Measurements from ENCODE around the gene MLIP. TPM values are rescaled to one million over a fixed set of nuclear protein-coding genes. Genes with fewer than 3 reads are reported as not detected.

Gene MLIP
- total and polyA plus RNA-seq, 2 of the 8 experiments (the other 6 are each of a cell fraction or from before 2014, with no cell fraction given): not detected

- ChIA-PET POLR2A (ENCODE audit: partially characterized antibody) (no interaction called here), CTCF (ENCODE audit: partially characterized antibody) (interaction anchor here (0.5 to 3.6 kb wide), 17 partner anchors 9 to 278 kb away, joined by 3 to 36 read pairs (median 4); no protein-coding TSS in a partner anchor)
- Histone ChIP-seq H2BK15ac (ENCODE audit: low read length) (no peak overlapping the region), H3K23ac (ENCODE audit: insufficient read length) (no peak overlapping the region), H2BK12ac (ENCODE audit: low read depth, low read length) (no peak overlapping the region), H2BK5ac (ENCODE audit: low read depth, low read length) (no peak overlapping the region), H4K5ac (ENCODE audit: insufficient read length, low read depth, low read length) (no peak overlapping the region), H4K91ac (replicated peaks; ENCODE audit: insufficient read length, low read length) (no peak overlapping the region), H3K27ac (ENCODE audit: low read depth, low read length) (no peak overlapping the region), H2BK20ac (ENCODE audit: low read length) (no peak overlapping the region), H3K9me3 (ENCODE audit: insufficient read depth in 2 of 2, low read depth in 1 of 2, low read length in 1 of 2) (no peaks in the 10 kb centered on the region), H3K56ac (replicated peaks; ENCODE audit: insufficient read length, low read depth, low read length) (no peak overlapping the region), H4K20me1 (replicated peaks in 1 of 2; ENCODE audit: control insufficient read depth in 1 of 2, insufficient read depth in 2 of 2, low read length in 2 of 2) (no peaks in the 10 kb centered on the region), H2AK5ac (ENCODE audit: low read depth, low read length) (no peak overlapping the region), H3K4me1 (replicated peaks in 1 of 4; ENCODE audit: control insufficient read depth in 3 of 4, insufficient read depth in 4 of 4, low read length in 3 of 4) (no peaks in the 10 kb centered on the region), H3K4me2 (ENCODE audit: insufficient read depth in 1 of 2, low read depth in 2 of 2, low read length in 2 of 2) (no peak overlapping the region), H3K9ac (replicated peaks in 1 of 4; ENCODE audit: extremely low read depth in 1 of 4, low read depth in 3 of 4, low read length in 3 of 4) (no peak overlapping the region), H3K4me3 (ENCODE audit: extremely low read depth in 1 of 4, insufficient read depth in 2 of 4, low read depth in 3 of 4, low read length in 4 of 4) (no peak overlapping the region), H3K79me2 (ENCODE audit: control insufficient read depth in 1 of 2, insufficient read depth in 2 of 2, low read length in 2 of 2) (no peaks in the 10 kb centered on the region), H3K18ac (ENCODE audit: extremely low read depth, low read length) (no peak overlapping the region), H3K27me3 (replicated peaks in 1 of 4; ENCODE audit: control insufficient read depth in 3 of 4, extremely low read depth in 1 of 4, insufficient read depth in 3 of 4, low read length in 3 of 4) (no peaks in the 10 kb centered on the region), H3K79me1 (ENCODE audit: low read depth, low read length) (no peaks in the 10 kb centered on the region), H2BK120ac (replicated peaks; ENCODE audit: low read depth, low read length) (no peak overlapping the region), H3K23me2 (ENCODE audit: low read depth, low read length) (no peaks in the 10 kb centered on the region), H3K14ac (ENCODE audit: insufficient read length) (no peak overlapping the region), H3K4ac (replicated peaks; ENCODE audit: insufficient read length, low read depth, low read length) (no peak overlapping the region), H3K36me3 (ENCODE audit: control insufficient read depth in 2 of 4, insufficient read depth in 4 of 4, low read length in 3 of 4) (no peaks in the 10 kb centered on the region), H2AFZ (ENCODE audit: low read length) (0 out of 2 replicates have a peak overlapping the region, but pooled peaks have one; percentile 34), H4K8ac (ENCODE audit: extremely low read depth, insufficient read depth, low read length) (no peak overlapping the region)
- 83% methylated on average over 2 of the region's 2 CpGs; no CpG with 5 or more reads in 1 of the 2 experiments for WGBS, 2 experiments (ENCODE audit: extremely low coverage in 1 of 2, insufficient coverage in 1 of 2, insufficient read length in 1 of 2, insufficient replicate concordance in 2 of 2, low coverage in 1 of 2, low lambda C conversion rate in 2 of 2, missing lambda C conversion rate in 1 of 2)
- no peak for FAIRE-seq
- TF ChIP-seq SP4 (IDR thresholded peaks at IDR 0.05; ENCODE audit: low read length): no peak
- TF ChIP-seq KDM5A (IDR thresholded peaks at IDR 0.05; ENCODE audit: low read length): no peak
- TF ChIP-seq ATF3 (IDR thresholded peaks at IDR 0.05; ENCODE audit: insufficient read depth, low read depth, low read length): no peak
- no peak for TF ChIP-seq SIRT6 (IDR thresholded peaks at IDR 0.05; ENCODE audit: low read length)
- no peak for TF ChIP-seq CEBPB (IDR thresholded peaks at IDR 0.05; ENCODE audit: low read depth, low read length)
- TF ChIP-seq CREB1 (IDR thresholded peaks at IDR 0.05): no peak
- TF ChIP-seq SIN3A (conservative IDR thresholded peaks at IDR 0.05 in 1 of 2, IDR thresholded peaks at IDR 0.05 in 1 of 2; ENCODE audit: low read depth in 1 of 2, low read length in 2 of 2): no peak
- DNase-seq (ENCODE audit: low read depth in 1 of 2, low spot score in 2 of 2): no peak
Observed at GRCh38 chr6:54245265-54245664, 134.0 kb downstream of the MLIP start.
